Measurements from ENCODE around the gene CA4.
"Not testable (repeated sequence)": the region's sequence is repeated elsewhere in the genome, so short reads cannot be mapped to it uniquely, and the experiment has no call there.

The CA4 gene

GRCh38 chr17:60180380-60180779 is 30.6 kb downstream of the CA4 start:
- not testable (repeated sequence) for H3K36me3 ChIP-seq (ENCODE audit: control insufficient read depth, insufficient read depth, low read length); H3K4me1 ChIP-seq (ENCODE audit: control insufficient read depth, insufficient read depth, low read length); H3K4me3 ChIP-seq (ENCODE audit: low read length); H3K27me3 ChIP-seq (ENCODE audit: control insufficient read depth, insufficient read depth, low read length); H3K27ac ChIP-seq (ENCODE audit: low read length); DNase-seq (ENCODE audit: low read depth, low spot score); H3K9me3 ChIP-seq (ENCODE audit: control insufficient read depth, insufficient read depth, low read length)
- no CpG with 5 or more reads among the region's 1 CpG for WGBS (ENCODE audit: insufficient coverage, insufficient read length)

GRCh38 chr17:60186372-60186771 is 36.6 kb downstream of the CA4 start:
- not testable (repeated sequence) for DNase-seq (ENCODE audit: low read depth, low spot score); H3K27me3 ChIP-seq (ENCODE audit: control insufficient read depth, insufficient read depth, low read length); H3K9me3 ChIP-seq (ENCODE audit: control insufficient read depth, insufficient read depth, low read length); H3K27ac ChIP-seq (ENCODE audit: low read length); H3K4me3 ChIP-seq (ENCODE audit: low read length); H3K4me1 ChIP-seq (ENCODE audit: control insufficient read depth, insufficient read depth, low read length)
- H3K36me3 ChIP-seq (ENCODE audit: control insufficient read depth, insufficient read depth, low read length) = peaks cover 13% of the 10 kb centered on the region; the same call in 1 of the 2 replicates
- 100% methylated on average over 1 of the region's 1 CpG for WGBS (ENCODE audit: insufficient coverage, insufficient read length)

- not testable (repeated sequence) for H3K4me1 ChIP-seq (ENCODE audit: control insufficient read depth, insufficient read depth, low read length); DNase-seq (ENCODE audit: low read depth, low spot score); H3K4me3 ChIP-seq (ENCODE audit: low read length); H3K27me3 ChIP-seq (ENCODE audit: control insufficient read depth, insufficient read depth, low read length); H3K27ac ChIP-seq (ENCODE audit: low read length); H3K9me3 ChIP-seq (ENCODE audit: control insufficient read depth, insufficient read depth, low read length)
- H3K36me3 ChIP-seq (ENCODE audit: control insufficient read depth, insufficient read depth, low read length) = peaks cover 13% of the 10 kb centered on the region; the same call in 1 of the 2 replicates
- WGBS (ENCODE audit: insufficient coverage, insufficient read length) = no CpG with 5 or more reads among the region's 7 CpGs
Measured at GRCh38 chr17:60186846-60187745, 37.3 kb downstream of the CA4 start.

- Histone ChIP-seq H3K27me3 (ENCODE audit: control insufficient read depth, insufficient read depth, low read length) (no peaks in the 10 kb centered on the region), H3K36me3 (ENCODE audit: control insufficient read depth, insufficient read depth, low read length) (peaks cover 10% of the 10 kb centered on the region; the same call in 1 of the 2 replicates), H3K4me3 (ENCODE audit: low read length) (no peak overlapping the region), H3K4me1 (ENCODE audit: control insufficient read depth, insufficient read depth, low read length) (no peaks in the 10 kb centered on the region), H3K27ac (ENCODE audit: low read length) (no peak overlapping the region), H3K9me3 (ENCODE audit: control insufficient read depth, insufficient read depth, low read length) (no peaks in the 10 kb centered on the region)
- WGBS (ENCODE audit: insufficient coverage, insufficient read length) = no CpG with 5 or more reads among the region's 4 CpGs
- no peak for DNase-seq (ENCODE audit: low read depth, low spot score)
Measured at GRCh38 chr17:60188759-60189158, 39.0 kb downstream of the CA4 start.

- H3K4me3 ChIP-seq (ENCODE audit: low read length); H3K4me1 ChIP-seq (ENCODE audit: control insufficient read depth, insufficient read depth, low read length); H3K27ac ChIP-seq (ENCODE audit: low read length); DNase-seq (ENCODE audit: low read depth, low spot score); H3K27me3 ChIP-seq (ENCODE audit: control insufficient read depth, insufficient read depth, low read length); H3K9me3 ChIP-seq (ENCODE audit: control insufficient read depth, insufficient read depth, low read length); H3K36me3 ChIP-seq (ENCODE audit: control insufficient read depth, insufficient read depth, low read length): not testable (repeated sequence)
- no CpG with 5 or more reads among the region's 4 CpGs for WGBS (ENCODE audit: insufficient coverage, insufficient read length)
Measured at GRCh38 chr17:60190032-60190431, 40.3 kb downstream of the CA4 start.

- H3K36me3 ChIP-seq (ENCODE audit: control insufficient read depth, insufficient read depth, low read length); DNase-seq (ENCODE audit: low read depth, low spot score); H3K27me3 ChIP-seq (ENCODE audit: control insufficient read depth, insufficient read depth, low read length); H3K27ac ChIP-seq (ENCODE audit: low read length); H3K4me1 ChIP-seq (ENCODE audit: control insufficient read depth, insufficient read depth, low read length); H3K9me3 ChIP-seq (ENCODE audit: control insufficient read depth, insufficient read depth, low read length); H3K4me3 ChIP-seq (ENCODE audit: low read length): not testable (repeated sequence)
- no CpG with 5 or more reads among the region's 3 CpGs for WGBS (ENCODE audit: insufficient coverage, insufficient read length)
Measured at GRCh38 chr17:60193032-60193431, 43.3 kb downstream of the CA4 start.

GRCh38 chr17:60193482-60193881 is 43.7 kb downstream of the CA4 start:
- H3K27me3 ChIP-seq (ENCODE audit: control insufficient read depth, insufficient read depth, low read length) = no peaks in the 10 kb centered on the region
- peaks cover 2% of the 10 kb centered on the region; the same call in 1 of the 2 replicates for H3K36me3 ChIP-seq (ENCODE audit: control insufficient read depth, insufficient read depth, low read length)
- no peak overlapping the region for H3K4me3 ChIP-seq (ENCODE audit: low read length)
- no peaks in the 10 kb centered on the region for H3K9me3 ChIP-seq (ENCODE audit: control insufficient read depth, insufficient read depth, low read length)
- DNase-seq (ENCODE audit: low read depth, low spot score) = no peak
- no peak overlapping the region for H3K27ac ChIP-seq (ENCODE audit: low read length)
- no CpG with 5 or more reads among the region's 2 CpGs for WGBS (ENCODE audit: insufficient coverage, insufficient read length)
- H3K4me1 ChIP-seq (ENCODE audit: control insufficient read depth, insufficient read depth, low read length) = no peaks in the 10 kb centered on the region

- H3K4me1 ChIP-seq (ENCODE audit: control insufficient read depth, insufficient read depth, low read length); H3K36me3 ChIP-seq (ENCODE audit: control insufficient read depth, insufficient read depth, low read length); H3K27me3 ChIP-seq (ENCODE audit: control insufficient read depth, insufficient read depth, low read length); H3K27ac ChIP-seq (ENCODE audit: low read length); H3K4me3 ChIP-seq (ENCODE audit: low read length); DNase-seq (ENCODE audit: low read depth, low spot score); H3K9me3 ChIP-seq (ENCODE audit: control insufficient read depth, insufficient read depth, low read length): not testable (repeated sequence)
- WGBS (ENCODE audit: insufficient coverage, insufficient read length) = no CpG with 5 or more reads among the region's 4 CpGs
Measured at GRCh38 chr17:60194141-60194540, 44.4 kb downstream of the CA4 start.

- H3K27me3 ChIP-seq (ENCODE audit: control insufficient read depth, insufficient read depth, low read length); DNase-seq (ENCODE audit: low read depth, low spot score); H3K36me3 ChIP-seq (ENCODE audit: control insufficient read depth, insufficient read depth, low read length); H3K4me3 ChIP-seq (ENCODE audit: low read length); H3K9me3 ChIP-seq (ENCODE audit: control insufficient read depth, insufficient read depth, low read length); H3K4me1 ChIP-seq (ENCODE audit: control insufficient read depth, insufficient read depth, low read length); H3K27ac ChIP-seq (ENCODE audit: low read length): not testable (repeated sequence)
- no CpG with 5 or more reads among the region's 1 CpG for WGBS (ENCODE audit: insufficient coverage, insufficient read length)
Measured at GRCh38 chr17:60198630-60199029, 48.9 kb downstream of the CA4 start.

GRCh38 chr17:60205782-60206181 is 56.0 kb downstream of the CA4 start:
- not testable (repeated sequence) for DNase-seq (ENCODE audit: low read depth, low spot score); H3K9me3 ChIP-seq (ENCODE audit: control insufficient read depth, insufficient read depth, low read length); H3K4me1 ChIP-seq (ENCODE audit: control insufficient read depth, insufficient read depth, low read length); H3K27ac ChIP-seq (ENCODE audit: low read length); H3K36me3 ChIP-seq (ENCODE audit: control insufficient read depth, insufficient read depth, low read length); H3K4me3 ChIP-seq (ENCODE audit: low read length); H3K27me3 ChIP-seq (ENCODE audit: control insufficient read depth, insufficient read depth, low read length)

GRCh38 chr17:60208302-60208701 is 58.5 kb downstream of the CA4 start:
- H3K36me3 ChIP-seq (ENCODE audit: control insufficient read depth, insufficient read depth, low read length); H3K9me3 ChIP-seq (ENCODE audit: control insufficient read depth, insufficient read depth, low read length); H3K27ac ChIP-seq (ENCODE audit: low read length); H3K4me1 ChIP-seq (ENCODE audit: control insufficient read depth, insufficient read depth, low read length); DNase-seq (ENCODE audit: low read depth, low spot score); H3K27me3 ChIP-seq (ENCODE audit: control insufficient read depth, insufficient read depth, low read length); H3K4me3 ChIP-seq (ENCODE audit: low read length): not testable (repeated sequence)
- WGBS (ENCODE audit: insufficient coverage, insufficient read length) = no CpG with 5 or more reads among the region's 1 CpG

Data from iPS DF 6.9 (cell line).